GM12875 (cell line): Measurements from ENCODE around the gene NLRC5.
"Not testable (repeated sequence)": the region's sequence is repeated elsewhere in the genome, so short reads cannot be mapped to it uniquely, and the experiment has no call there.

Source experiments
- H3K4me3 ChIP-seq: one replicate; pipeline ENCODE4 v1.5.1; 2011; ENCODE audit warnings: low read depth, low read length, control low read depth
- TF ChIP-seq, protein P1 (sequence below): IDR thresholded peaks from 2 replicates; pipeline ENCODE4 v1.5.1; 2011; ENCODE audit warnings: low read depth, mild to moderate bottlenecking, control low read depth, inconsistent platforms, low read length, moderate library complexity, borderline replicate concordance; ENCODE audit not compliant: insufficient read depth

Gene NLRC5

DNA sequence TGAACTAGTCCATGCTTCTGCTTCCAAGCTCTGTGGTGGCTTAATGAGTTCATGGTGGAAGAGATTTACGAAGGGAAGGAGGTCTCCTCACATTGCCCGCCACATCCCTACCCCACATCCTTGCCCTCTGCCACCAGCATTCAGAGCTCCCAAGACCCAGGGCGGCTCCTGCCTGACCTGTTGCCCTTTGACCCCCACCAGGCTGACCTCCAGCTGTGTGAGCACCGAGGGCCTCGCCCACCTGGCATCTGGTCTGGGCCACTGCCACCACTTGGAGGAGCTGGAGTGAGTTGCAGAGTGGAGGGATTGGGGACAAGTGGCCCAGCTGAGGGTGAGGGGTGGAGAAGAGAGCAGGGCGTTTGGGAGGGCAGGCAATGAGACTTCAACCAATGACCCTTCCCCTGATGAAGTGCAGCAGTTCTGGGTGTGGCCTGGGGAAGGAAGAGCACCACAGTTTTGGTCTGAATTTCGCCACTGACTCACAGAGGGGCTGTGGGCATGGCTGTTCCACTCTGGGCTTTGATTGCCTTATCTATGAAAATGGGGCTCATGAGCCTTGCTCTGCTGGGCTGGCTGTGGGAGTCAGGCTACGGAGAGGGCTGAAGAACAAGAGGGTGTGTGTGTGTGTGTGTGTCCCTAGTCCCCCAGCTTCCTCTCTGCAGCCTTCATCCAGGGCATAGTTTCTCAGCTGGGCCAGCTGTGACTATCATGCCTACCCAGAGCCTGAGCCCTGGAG, 80.4 kb downstream of the NLRC5 start:
- TF ChIP-seq, protein P1, sequence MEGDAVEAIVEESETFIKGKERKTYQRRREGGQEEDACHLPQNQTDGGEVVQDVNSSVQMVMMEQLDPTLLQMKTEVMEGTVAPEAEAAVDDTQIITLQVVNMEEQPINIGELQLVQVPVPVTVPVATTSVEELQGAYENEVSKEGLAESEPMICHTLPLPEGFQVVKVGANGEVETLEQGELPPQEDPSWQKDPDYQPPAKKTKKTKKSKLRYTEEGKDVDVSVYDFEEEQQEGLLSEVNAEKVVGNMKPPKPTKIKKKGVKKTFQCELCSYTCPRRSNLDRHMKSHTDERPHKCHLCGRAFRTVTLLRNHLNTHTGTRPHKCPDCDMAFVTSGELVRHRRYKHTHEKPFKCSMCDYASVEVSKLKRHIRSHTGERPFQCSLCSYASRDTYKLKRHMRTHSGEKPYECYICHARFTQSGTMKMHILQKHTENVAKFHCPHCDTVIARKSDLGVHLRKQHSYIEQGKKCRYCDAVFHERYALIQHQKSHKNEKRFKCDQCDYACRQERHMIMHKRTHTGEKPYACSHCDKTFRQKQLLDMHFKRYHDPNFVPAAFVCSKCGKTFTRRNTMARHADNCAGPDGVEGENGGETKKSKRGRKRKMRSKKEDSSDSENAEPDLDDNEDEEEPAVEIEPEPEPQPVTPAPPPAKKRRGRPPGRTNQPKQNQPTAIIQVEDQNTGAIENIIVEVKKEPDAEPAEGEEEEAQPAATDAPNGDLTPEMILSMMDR: no peak

DNA sequence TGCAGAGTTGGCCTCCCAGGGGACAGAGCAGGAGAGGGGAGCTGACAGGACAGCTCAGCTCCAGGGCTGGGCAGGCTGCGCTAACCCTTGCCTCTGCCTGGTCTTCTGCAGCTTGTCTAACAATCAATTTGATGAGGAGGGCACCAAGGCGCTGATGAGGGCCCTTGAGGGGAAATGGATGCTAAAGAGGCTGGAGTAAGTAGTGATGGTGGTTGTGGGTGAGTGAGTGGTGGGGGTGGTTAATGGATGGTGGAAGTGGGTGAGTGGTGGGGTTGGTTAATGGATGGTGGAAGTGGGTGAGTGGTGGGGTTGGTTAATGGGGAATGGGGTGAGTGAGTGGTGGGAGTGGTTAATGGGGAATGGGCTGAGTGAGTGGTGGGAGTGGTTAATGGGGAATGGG, 81.1 kb downstream of the NLRC5 start:
- H3K4me3 ChIP-seq: no peak overlapping the region
- TF ChIP-seq, protein P1: no peak

More for the DNA sequence above, 80.4 kb downstream of the NLRC5 start:
- H3K4me3 ChIP-seq: no peak overlapping the region

DNA sequence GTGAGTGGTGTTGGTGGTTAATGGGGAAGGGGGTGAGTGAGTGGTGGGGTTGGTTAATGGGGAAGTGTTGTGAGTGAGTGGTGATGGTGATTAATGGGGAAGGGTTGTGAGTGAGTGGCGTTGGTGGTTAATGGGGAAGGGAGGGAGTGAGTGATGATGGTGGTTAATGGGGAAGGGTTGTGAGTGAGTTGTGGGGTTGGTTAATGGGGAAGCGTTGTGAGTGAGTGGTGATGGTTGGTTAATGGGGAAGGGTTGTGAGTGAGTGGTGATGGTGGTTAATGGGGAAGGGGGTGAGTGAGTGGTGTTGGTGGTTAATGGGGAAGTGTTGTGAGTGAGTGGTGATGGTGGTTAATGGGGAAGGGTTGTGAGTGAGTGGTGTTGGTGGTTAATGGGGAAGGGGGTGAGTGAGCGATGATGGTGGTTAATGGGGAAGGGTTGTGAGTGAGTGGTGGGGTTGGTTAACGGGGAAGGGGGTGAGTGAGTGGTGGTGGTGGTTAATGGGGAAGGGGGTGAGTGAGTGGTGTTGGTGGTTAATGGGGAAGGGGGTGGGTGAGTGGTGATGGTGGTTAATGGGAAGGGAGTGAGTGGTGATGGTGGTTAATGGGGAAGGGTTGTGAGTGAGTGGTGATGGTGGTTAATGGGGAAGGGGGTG, 81.8 kb downstream of the NLRC5 start:
- not testable (repeated sequence) for H3K4me3 ChIP-seq

DNA sequence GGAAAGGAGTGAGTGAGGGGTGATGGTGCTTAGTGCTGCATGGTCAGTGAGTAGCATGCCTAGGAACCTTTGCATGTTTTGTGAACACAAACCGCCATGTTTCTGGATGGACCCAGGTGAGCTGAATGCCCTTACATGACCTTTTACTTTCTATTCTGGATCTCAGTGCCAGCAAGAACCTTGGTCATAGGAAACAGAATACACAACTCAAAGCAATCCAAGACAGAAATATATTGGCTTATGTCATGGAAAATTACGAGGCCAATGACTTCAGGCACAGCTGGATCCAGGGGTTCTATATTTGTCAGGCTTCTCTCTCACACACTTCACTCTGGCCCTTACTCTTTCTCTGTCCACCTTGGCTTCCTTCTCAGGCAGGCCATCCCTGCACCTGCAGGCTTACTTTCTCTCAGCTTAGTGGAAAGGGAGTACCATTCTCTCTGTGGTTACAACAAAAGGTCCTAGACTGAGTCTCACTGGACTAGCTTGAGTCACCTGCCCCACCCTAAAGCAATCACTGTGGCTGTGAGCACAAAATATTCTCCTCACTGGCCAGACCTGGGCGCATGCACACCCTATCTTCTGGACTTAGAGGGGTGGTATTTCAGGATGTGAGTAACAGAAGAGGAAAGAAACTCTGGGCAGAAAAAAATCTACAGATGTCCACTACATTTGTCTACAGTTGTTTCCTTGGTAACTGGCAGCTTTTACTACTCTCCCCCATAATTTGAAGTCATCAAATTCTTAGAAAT, 82.7 kb downstream of the NLRC5 start:
- TF ChIP-seq, protein P1: no peak
- no peak overlapping the region for H3K4me3 ChIP-seq

DNA sequence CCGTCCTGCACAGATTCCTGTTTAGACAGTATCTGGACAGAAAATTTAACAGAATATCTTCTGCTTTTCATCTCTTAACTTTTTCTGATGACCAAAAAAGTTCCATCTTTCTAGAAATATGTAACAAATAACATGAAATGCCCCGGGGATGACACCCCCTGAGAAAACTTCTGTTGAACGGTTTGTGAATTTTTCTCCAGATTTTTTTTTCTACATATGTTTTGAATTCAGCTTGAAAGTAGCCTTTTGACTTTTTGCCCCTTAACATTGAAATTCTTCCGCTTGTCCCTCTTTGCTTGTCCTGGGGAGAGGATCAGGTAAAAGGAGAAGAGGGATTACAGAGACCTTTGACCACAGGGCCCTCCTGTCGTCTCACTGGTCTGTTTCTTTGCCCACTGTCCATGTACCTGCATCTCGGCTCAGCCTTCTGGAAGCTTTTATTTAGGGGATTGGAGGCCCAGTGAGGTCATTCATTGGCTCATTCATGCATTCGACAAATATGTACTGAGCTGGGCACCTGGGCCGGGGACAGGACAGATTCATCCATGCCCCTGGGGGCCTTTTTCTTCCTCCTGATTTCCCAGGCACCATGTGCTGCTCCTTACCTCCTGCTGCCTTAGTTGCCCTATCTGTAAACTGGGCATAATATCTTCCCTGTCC, 83.4 kb downstream of the NLRC5 start:
- TF ChIP-seq, protein P1: no peak
- no peak overlapping the region for H3K4me3 ChIP-seq

DNA sequence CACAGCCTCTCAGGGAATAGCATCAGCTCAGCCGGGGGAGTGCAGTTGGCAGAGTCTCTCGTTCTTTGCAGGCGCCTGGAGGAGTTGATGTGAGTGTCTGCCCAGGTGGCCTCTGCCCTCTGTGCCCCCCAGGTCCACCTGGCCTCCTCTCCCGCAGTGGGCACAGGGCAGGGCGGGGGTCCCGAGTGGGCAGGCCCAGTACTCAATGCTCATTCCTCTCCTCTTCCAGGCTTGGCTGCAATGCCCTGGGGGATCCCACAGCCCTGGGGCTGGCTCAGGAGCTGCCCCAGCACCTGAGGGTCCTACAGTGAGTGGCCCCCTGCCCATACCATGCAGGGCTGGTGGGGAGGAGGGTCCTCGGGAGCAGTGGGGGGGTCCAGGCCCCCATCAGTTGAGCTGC, 88.4 kb downstream of the NLRC5 start:
- H3K4me3 ChIP-seq: no peak overlapping the region
- TF ChIP-seq, protein P1: no peak

DNA sequence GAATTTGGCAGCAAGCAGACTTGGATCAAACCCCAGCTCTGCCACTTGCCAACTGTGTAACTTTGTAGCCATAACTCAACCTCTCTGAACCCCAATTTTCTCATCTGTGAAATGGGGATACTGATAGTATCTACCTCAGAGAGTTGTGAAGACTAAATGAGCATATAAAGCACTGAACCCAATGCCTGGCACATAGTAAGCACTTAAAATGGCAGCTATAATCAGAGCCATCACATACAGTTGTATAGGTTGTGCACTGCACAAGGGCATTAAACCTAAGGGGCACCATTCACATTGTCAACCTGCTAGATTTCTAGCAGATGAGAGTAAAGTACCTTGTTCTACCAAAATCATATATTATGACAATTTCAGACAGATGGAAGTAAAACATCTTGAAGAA, 92.4 kb downstream of the NLRC5 start:
- H3K4me3 ChIP-seq: no peak overlapping the region
- TF ChIP-seq, protein P1: no peak
